Fibroblast of lung (primary cell): ENCODE measurements around the gene NIBAN1. TPM values are rescaled to one million over a fixed set of nuclear protein-coding genes. Genes with fewer than 3 reads are reported as not detected.

Experiments used
- DNase-seq, 2 donors: peaks; one replicate each; pipeline versions ENCODE4 v3.0.0 to v3.0.0-alpha.2; 2010; ENCODE audit warnings: low read depth in 2 of 2
- H2AFZ ChIP-seq: 2 replicates; pipeline ENCODE4 v1.5.1; 2012; ENCODE audit warnings: low read length, control low read depth, inconsistent platforms
- H3K27ac ChIP-seq: 2 replicates; pipeline ENCODE4 v1.5.1; 2011; ENCODE audit warnings: low read length, control low read depth; ENCODE audit not compliant: insufficient read depth
- H3K27me3 ChIP-seq: 2 replicates; pipeline ENCODE4 v1.5.1; 2011; ENCODE audit warnings: mild to moderate bottlenecking, low read length; ENCODE audit not compliant: control insufficient read depth, insufficient read depth
- H3K36me3 ChIP-seq: 2 replicates; pipeline ENCODE4 v1.5.1; 2011; ENCODE audit warnings: low read length; ENCODE audit not compliant: control insufficient read depth, insufficient read depth
- H3K4me1 ChIP-seq: 2 replicates; pipeline ENCODE4 v1.5.1; 2011; ENCODE audit warnings: low read length; ENCODE audit not compliant: control insufficient read depth, insufficient read depth; ENCODE audit errors: extremely low read depth
- H3K4me2 ChIP-seq: 2 replicates; pipeline ENCODE4 v1.5.1; 2011; ENCODE audit warnings: low read length, control low read depth; ENCODE audit not compliant: insufficient read depth; ENCODE audit errors: extremely low read depth
- H3K4me3 ChIP-seq, 4 experiments: fragments of 200-600 bp in 1 of 4; sonication (generic) in 1 of 4; replicated peaks in 1 of 4; 2 replicates each; pipeline ENCODE4 v1.5.1; 2011 to 2016; ENCODE audit warnings: low read length in 4 of 4, low read depth in 3 of 4, mild to moderate bottlenecking in 3 of 4, control low read depth in 2 of 4, inconsistent platforms in 1 of 4, mixed read lengths in 1 of 4; ENCODE audit not compliant: insufficient read depth in 1 of 4; ENCODE audit errors: control extremely low read depth in 1 of 4
- H3K79me2 ChIP-seq: 2 replicates; pipeline ENCODE4 v1.5.1; 2012; ENCODE audit warnings: mild to moderate bottlenecking, low read length, inconsistent platforms; ENCODE audit not compliant: control insufficient read depth, insufficient read depth
- H3K9ac ChIP-seq: 2 replicates; pipeline ENCODE4 v1.5.1; 2011; ENCODE audit warnings: mild to moderate bottlenecking, low read length, control low read depth; ENCODE audit not compliant: insufficient read depth
- H3K9me3 ChIP-seq: 2 replicates; pipeline ENCODE4 v1.5.1; 2012; ENCODE audit warnings: low read depth, low read length; ENCODE audit not compliant: control insufficient read depth, insufficient read depth
- H4K20me1 ChIP-seq: 2 replicates; pipeline ENCODE4 v1.5.1; 2011; ENCODE audit warnings: low read length; ENCODE audit not compliant: control insufficient read depth, insufficient read depth; ENCODE audit errors: extremely low read depth
- EZH2 ChIP-seq: IDR thresholded peaks from 2 replicates; pipeline ENCODE4 v1.5.1; 2012; ENCODE audit warnings: low read length, control low read depth, mild to moderate bottlenecking; ENCODE audit errors: missing control alignments
- polyA plus RNA-seq, 2 donors: library from polyadenylated mRNA; depleted of rRNA in 1 of 2; stranded (reverse) in 1 of 2; unstranded in 1 of 2; fragments of >200 nt; gene quantifications; 2 replicates each; pipeline ENCODE4 v1.2.1, GENCODE V29; 2011 to 2012; ENCODE audit warnings: missing spikeins in 1 of 2
- total RNA-seq: library from RNA; depleted of rRNA; stranded (reverse); fragments of >200 nt; gene quantifications from 2 replicates; pipeline ENCODE4 v1.2.1, GENCODE V29; 2014
- TF ChIP-seq, protein P1 (sequence below), 2 donors: IDR thresholded peaks in 1 of 2; conservative IDR thresholded peaks in 1 of 2; 1 replicate in 1 of 2; 2 replicates in 1 of 2; pipeline ENCODE4 v1.5.1; 2011 to 2012; ENCODE audit warnings: low read length in 2 of 2, control low read depth in 1 of 2, inconsistent platforms in 1 of 2, low read depth in 1 of 2, mild to moderate bottlenecking in 1 of 2

NIBAN1 gene
- total and polyA plus RNA-seq, 2 donors (not counting 1 experiment from before 2014, with no cell fraction given): 11.9 to 122 TPM

DNA sequence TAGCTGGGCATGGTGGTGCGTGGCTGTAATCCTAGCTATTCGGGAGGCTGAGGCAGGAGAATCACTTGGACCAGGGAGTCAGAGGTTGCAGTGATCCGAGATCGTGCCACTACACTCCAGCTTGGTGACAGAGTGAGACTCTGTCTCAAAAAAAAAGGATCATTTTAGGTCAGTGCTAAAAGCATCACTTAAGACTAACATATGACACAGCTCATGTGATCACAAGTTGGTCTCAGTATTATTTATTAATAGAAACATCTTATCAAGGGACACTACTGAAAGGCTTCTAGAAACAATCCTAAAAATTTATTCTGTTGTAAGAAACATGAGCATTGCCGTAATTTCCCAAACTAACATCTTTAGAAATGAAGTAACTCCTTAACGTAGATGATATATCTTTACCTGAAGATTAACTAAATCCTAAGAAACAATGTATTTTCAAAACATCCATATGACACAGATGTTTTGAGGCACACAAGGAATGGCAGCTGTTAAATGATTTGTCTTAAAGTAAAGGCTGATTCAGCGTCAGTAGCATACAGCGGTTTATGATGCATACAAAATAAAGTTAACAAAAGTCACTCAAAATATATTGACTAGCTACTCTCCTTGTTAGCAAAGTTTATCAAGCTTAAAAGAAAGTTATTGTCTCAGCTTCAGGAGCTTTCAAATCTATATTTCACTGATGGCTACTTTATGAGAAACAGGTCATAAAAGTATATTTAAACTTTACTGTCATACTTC, 2.6 kb downstream of the NIBAN1 start:
- Histone ChIP-seq H3K4me1 (peaks cover 10% of the 10 kb centered on the region), H3K4me2 (peak overlapping the region; percentile 25), H4K20me1 (no peaks in the 10 kb centered on the region), H3K27me3 (no peaks in the 10 kb centered on the region), H3K36me3 (no peaks in the 10 kb centered on the region), H3K27ac (peak overlapping the region; percentile 39), H3K79me2 (peaks cover 9% of the 10 kb centered on the region), H2AFZ (no peak overlapping the region), H3K4me3 (peak overlapping the region in 3 of 4 experiments; percentile 66 to 93 (median 69)), H3K9ac (no peak overlapping the region), H3K9me3 (no peaks in the 10 kb centered on the region)
- no peak for DNase-seq
- TF ChIP-seq, protein P1, sequence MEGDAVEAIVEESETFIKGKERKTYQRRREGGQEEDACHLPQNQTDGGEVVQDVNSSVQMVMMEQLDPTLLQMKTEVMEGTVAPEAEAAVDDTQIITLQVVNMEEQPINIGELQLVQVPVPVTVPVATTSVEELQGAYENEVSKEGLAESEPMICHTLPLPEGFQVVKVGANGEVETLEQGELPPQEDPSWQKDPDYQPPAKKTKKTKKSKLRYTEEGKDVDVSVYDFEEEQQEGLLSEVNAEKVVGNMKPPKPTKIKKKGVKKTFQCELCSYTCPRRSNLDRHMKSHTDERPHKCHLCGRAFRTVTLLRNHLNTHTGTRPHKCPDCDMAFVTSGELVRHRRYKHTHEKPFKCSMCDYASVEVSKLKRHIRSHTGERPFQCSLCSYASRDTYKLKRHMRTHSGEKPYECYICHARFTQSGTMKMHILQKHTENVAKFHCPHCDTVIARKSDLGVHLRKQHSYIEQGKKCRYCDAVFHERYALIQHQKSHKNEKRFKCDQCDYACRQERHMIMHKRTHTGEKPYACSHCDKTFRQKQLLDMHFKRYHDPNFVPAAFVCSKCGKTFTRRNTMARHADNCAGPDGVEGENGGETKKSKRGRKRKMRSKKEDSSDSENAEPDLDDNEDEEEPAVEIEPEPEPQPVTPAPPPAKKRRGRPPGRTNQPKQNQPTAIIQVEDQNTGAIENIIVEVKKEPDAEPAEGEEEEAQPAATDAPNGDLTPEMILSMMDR (conservative IDR thresholded peaks at IDR 0.05 in 1 of 2, IDR thresholded peaks at IDR 0.05 in 1 of 2; ENCODE audit: low read depth in 1 of 2, low read length in 2 of 2): no peak
- TF ChIP-seq EZH2: no peak

DNA sequence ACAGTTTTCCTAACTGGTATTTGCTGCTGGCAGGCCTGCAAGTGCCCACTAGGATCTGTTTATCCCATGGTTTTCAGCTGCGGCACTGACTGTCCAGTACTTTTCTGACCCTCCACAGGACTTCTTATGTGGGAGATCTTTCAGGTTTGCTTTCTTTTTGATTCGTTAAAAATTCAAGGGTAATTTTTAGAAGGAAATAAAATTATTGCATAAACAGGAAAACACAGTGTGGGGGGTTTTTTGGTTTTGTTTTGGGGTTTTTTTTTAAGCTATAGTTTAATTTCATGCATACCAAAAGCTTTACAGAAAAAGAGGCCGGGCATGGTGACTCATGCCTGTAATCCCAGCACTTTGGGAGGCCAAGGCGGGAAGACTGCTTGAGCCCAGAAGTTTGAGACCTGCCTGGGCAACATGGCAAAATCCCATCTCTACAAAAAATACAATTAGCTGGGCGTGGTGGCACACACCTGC, 3.6 kb downstream of the NIBAN1 start:
- peaks cover 9% of the 10 kb centered on the region for H3K79me2 ChIP-seq
- peak overlapping the region; percentile 6 for H3K27ac ChIP-seq
- H4K20me1 ChIP-seq: no peaks in the 10 kb centered on the region
- no peak overlapping the region for H2AFZ ChIP-seq
- H3K4me2 ChIP-seq: peak overlapping the region; percentile 68
- H3K36me3 ChIP-seq: no peaks in the 10 kb centered on the region
- H3K9me3 ChIP-seq: no peaks in the 10 kb centered on the region
- no peaks in the 10 kb centered on the region for H3K27me3 ChIP-seq
- H3K4me3 ChIP-seq: peak overlapping the region in 1 of 4 experiments; percentile 10
- peak; percentile 39 to 44 for DNase-seq
- TF ChIP-seq, protein P1 (conservative IDR thresholded peaks at IDR 0.05 in 1 of 2, IDR thresholded peaks at IDR 0.05 in 1 of 2; ENCODE audit: low read depth in 1 of 2, low read length in 2 of 2): no peak
- TF ChIP-seq EZH2: no peak
- peaks cover 12% of the 10 kb centered on the region for H3K4me1 ChIP-seq
- no peak overlapping the region for H3K9ac ChIP-seq

DNA sequence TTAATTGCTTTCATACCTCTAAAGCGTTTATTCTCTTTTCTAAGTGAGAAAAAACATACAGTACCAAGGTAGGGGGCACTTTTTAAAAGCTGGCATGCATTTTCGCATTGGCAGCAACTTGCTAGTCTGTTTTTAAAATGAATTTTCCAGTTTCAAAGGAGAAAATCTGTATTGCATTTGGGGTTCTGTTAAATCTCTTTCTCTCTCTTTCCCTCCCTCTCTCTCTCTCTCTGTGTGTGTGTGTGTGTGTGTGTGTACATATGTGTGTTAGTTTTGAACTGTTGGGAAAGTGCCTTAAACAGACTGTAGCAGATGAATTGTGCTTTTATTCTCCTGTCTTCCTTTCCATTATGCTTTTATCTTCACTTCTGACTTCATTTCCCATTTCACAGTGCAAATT, 7.3 kb downstream of the NIBAN1 start:
- Histone ChIP-seq H3K27me3 (no peaks in the 10 kb centered on the region), H3K27ac (no peak overlapping the region), H2AFZ (no peak overlapping the region), H3K9ac (no peak overlapping the region), H3K4me1 (peaks cover 4% of the 10 kb centered on the region), H3K4me3 (no peak overlapping the region), H3K36me3 (no peaks in the 10 kb centered on the region), H3K79me2 (peaks cover 9% of the 10 kb centered on the region), H4K20me1 (no peaks in the 10 kb centered on the region), H3K4me2 (no peak overlapping the region), H3K9me3 (no peaks in the 10 kb centered on the region)
- no peak for DNase-seq
- no peak for TF ChIP-seq EZH2
- TF ChIP-seq, protein P1 (conservative IDR thresholded peaks at IDR 0.05 in 1 of 2, IDR thresholded peaks at IDR 0.05 in 1 of 2; ENCODE audit: low read depth in 1 of 2, low read length in 2 of 2): no peak
